ENCODE measurements around the gene DNAH6.
"Not testable (repeated sequence)": the region's sequence is repeated elsewhere in the genome, so short reads cannot be mapped to it uniquely, and the experiment has no call there.

Gene DNAH6

DNA sequence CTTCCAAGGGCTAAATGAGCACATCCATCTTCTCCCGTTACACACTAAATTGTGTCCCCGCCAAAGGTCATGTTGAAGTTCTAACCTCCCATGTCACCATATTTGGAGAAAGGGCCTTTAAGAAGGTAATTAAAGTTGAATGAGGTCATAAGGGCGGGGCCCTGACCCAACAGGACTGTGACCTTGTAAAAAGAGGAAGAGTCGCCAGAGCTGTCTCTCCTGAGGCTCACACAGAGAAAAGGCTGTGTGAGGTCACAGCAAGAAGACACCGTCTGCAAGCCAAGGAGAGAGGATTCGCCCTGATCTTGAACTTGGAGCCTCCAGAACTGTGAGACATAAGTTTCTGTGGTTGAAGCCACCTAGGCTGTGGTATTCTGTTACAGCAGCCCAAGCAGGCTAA, 340.5 kb downstream of the DNAH6 start:
- H3K27me3 ChIP-seq (ENCODE audit: insufficient read depth, low read length) = peaks cover 9% of the 10 kb centered on the region
- no peak overlapping the region for H2AFZ ChIP-seq (ENCODE audit: low read depth, low read length)
- H3K36me3 ChIP-seq (ENCODE audit: insufficient read depth, low read length) = no peaks in the 10 kb centered on the region
- no peaks in the 10 kb centered on the region for H3K9me3 ChIP-seq (ENCODE audit: low read length)
- peaks cover 14% of the 10 kb centered on the region for H3K4me1 ChIP-seq (ENCODE audit: insufficient read depth, low read length)
- no peak overlapping the region for H3K4me3 ChIP-seq (ENCODE audit: low read length)

DNA sequence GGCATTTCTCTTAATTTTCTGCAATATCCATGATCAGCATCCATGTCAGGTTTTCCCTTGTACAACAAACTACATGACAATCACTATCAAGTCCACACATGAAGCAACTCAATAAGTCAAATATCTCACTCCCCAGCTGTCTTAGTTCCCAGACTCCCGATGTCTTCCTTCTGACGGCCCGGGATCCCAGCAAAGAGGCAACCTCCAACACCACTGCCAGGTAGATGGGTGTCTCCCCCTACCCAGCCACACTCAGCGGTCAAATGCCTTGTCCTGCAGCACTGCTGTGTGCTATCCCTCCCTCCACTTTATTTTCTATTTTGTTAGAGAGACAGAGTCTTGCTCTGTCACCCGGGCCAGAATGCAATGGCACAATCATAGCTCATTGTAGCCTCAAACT, 341.3 kb downstream of the DNAH6 start:
- Histone ChIP-seq H3K4me3 (ENCODE audit: low read length) (no peak overlapping the region), H2AFZ (ENCODE audit: low read depth, low read length) (no peak overlapping the region), H3K27me3 (ENCODE audit: insufficient read depth, low read length) (peaks cover 9% of the 10 kb centered on the region), H3K4me1 (ENCODE audit: insufficient read depth, low read length) (peaks cover 14% of the 10 kb centered on the region), H3K9me3 (ENCODE audit: low read length) (no peaks in the 10 kb centered on the region), H3K36me3 (ENCODE audit: insufficient read depth, low read length) (no peaks in the 10 kb centered on the region)

DNA sequence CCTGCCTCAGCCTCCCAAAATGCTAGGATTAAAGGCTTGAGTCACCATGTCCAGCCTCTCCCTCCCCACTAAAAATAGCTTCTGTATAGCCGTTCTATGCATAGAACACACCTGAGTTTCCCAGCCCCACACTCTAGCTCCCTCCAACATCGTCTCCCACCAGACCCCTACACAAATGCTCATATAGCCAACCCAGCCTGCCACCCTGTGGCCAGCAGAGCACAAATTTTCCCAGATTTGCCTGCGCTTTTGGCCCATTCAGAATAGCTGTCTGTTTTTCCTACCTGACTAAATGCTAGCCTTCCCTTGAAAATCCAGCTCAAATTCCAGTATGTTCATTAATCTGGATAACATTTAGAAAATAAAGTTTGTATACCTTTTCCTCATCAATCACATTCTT, 341.8 kb downstream of the DNAH6 start:
- Histone ChIP-seq H3K9me3 (ENCODE audit: low read length) (no peaks in the 10 kb centered on the region), H2AFZ (ENCODE audit: low read depth, low read length) (no peak overlapping the region), H3K27me3 (ENCODE audit: insufficient read depth, low read length) (peaks cover 9% of the 10 kb centered on the region), H3K4me3 (ENCODE audit: low read length) (no peak overlapping the region), H3K4me1 (ENCODE audit: insufficient read depth, low read length) (peaks cover 14% of the 10 kb centered on the region), H3K36me3 (ENCODE audit: insufficient read depth, low read length) (no peaks in the 10 kb centered on the region)

DNA sequence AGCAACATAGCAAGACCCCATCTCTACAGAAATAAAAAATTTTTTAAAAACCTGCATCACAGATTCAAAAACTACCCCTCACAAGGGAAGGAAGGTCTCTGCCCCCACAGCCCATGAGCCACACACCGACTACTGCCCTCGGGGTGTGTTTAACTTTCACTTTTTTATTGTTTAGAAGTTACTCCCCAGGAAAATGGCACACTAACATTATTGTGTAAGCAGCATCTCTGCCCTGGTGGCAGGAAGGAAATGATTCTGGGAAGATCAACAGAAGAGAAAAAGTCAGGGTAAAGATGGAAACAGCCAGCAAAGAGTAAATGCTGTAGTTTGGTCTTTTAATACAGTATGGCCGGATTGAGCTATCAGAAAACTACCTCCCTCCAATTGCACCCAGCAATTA, 342.6 kb downstream of the DNAH6 start:
- H2AFZ ChIP-seq (ENCODE audit: low read depth, low read length) = no peak overlapping the region
- no peak overlapping the region for H3K4me3 ChIP-seq (ENCODE audit: low read length)
- H3K27me3 ChIP-seq (ENCODE audit: insufficient read depth, low read length) = peaks cover 9% of the 10 kb centered on the region
- H3K36me3 ChIP-seq (ENCODE audit: insufficient read depth, low read length) = no peaks in the 10 kb centered on the region
- no peaks in the 10 kb centered on the region for H3K9me3 ChIP-seq (ENCODE audit: low read length)
- H3K4me1 ChIP-seq (ENCODE audit: insufficient read depth, low read length) = peaks cover 14% of the 10 kb centered on the region

GRCh38 chr2:84861539-84861938, 345.2 kb downstream of the DNAH6 start:
- H3K4me1 ChIP-seq (ENCODE audit: insufficient read depth, low read length) = no peaks in the 10 kb centered on the region
- no peak overlapping the region for H2AFZ ChIP-seq (ENCODE audit: low read depth, low read length)
- no peaks in the 10 kb centered on the region for H3K9me3 ChIP-seq (ENCODE audit: low read length)
- H3K4me3 ChIP-seq (ENCODE audit: low read length) = no peak overlapping the region
- no peaks in the 10 kb centered on the region for H3K36me3 ChIP-seq (ENCODE audit: insufficient read depth, low read length)
- H3K27me3 ChIP-seq (ENCODE audit: insufficient read depth, low read length) = peaks cover 9% of the 10 kb centered on the region

- peaks cover 9% of the 10 kb centered on the region for H3K27me3 ChIP-seq (ENCODE audit: insufficient read depth, low read length)
- H3K9me3 ChIP-seq (ENCODE audit: low read length) = no peaks in the 10 kb centered on the region
- H3K36me3 ChIP-seq (ENCODE audit: insufficient read depth, low read length) = no peaks in the 10 kb centered on the region
- no peaks in the 10 kb centered on the region for H3K4me1 ChIP-seq (ENCODE audit: insufficient read depth, low read length)
- no peak overlapping the region for H3K4me3 ChIP-seq (ENCODE audit: low read length)
- no peak overlapping the region for H2AFZ ChIP-seq (ENCODE audit: low read depth, low read length)
Observed at GRCh38 chr2:84862006-84862405, 345.7 kb downstream of the DNAH6 start.

- Histone ChIP-seq H3K36me3 (ENCODE audit: insufficient read depth, low read length) (no peaks in the 10 kb centered on the region), H3K4me1 (ENCODE audit: insufficient read depth, low read length) (no peaks in the 10 kb centered on the region), H3K27me3 (ENCODE audit: insufficient read depth, low read length) (peaks cover 10% of the 10 kb centered on the region), H3K4me3 (ENCODE audit: low read length) (no peak overlapping the region), H3K9me3 (ENCODE audit: low read length) (no peaks in the 10 kb centered on the region), H2AFZ (ENCODE audit: low read depth, low read length) (no peak overlapping the region)
Observed at GRCh38 chr2:84865181-84865783, 349.0 kb downstream of the DNAH6 start.

- no peak overlapping the region for H2AFZ ChIP-seq (ENCODE audit: low read depth, low read length)
- H3K27me3 ChIP-seq (ENCODE audit: insufficient read depth, low read length) = peaks cover 3% of the 10 kb centered on the region
- H3K9me3 ChIP-seq (ENCODE audit: low read length) = no peaks in the 10 kb centered on the region
- no peaks in the 10 kb centered on the region for H3K4me1 ChIP-seq (ENCODE audit: insufficient read depth, low read length)
- H3K36me3 ChIP-seq (ENCODE audit: insufficient read depth, low read length) = no peaks in the 10 kb centered on the region
- H3K4me3 ChIP-seq (ENCODE audit: low read length) = no peak overlapping the region
Observed at GRCh38 chr2:84866122-84866521, 349.8 kb downstream of the DNAH6 start.

- H3K27me3 ChIP-seq (ENCODE audit: insufficient read depth, low read length); H3K9me3 ChIP-seq (ENCODE audit: low read length); H3K36me3 ChIP-seq (ENCODE audit: insufficient read depth, low read length); H3K4me3 ChIP-seq (ENCODE audit: low read length); H3K4me1 ChIP-seq (ENCODE audit: insufficient read depth, low read length); H2AFZ ChIP-seq (ENCODE audit: low read depth, low read length): not testable (repeated sequence)
Observed at GRCh38 chr2:84868327-84868726, 352.0 kb downstream of the DNAH6 start.
